ENCODE measurements around the gene ATG16L2. TPM values are rescaled to one million over a fixed set of nuclear protein-coding genes. Genes with fewer than 3 reads are reported as not detected.

ATG16L2 gene
- total RNA-seq, 1 experiment from 2014 or later: 22.2 TPM

DNA sequence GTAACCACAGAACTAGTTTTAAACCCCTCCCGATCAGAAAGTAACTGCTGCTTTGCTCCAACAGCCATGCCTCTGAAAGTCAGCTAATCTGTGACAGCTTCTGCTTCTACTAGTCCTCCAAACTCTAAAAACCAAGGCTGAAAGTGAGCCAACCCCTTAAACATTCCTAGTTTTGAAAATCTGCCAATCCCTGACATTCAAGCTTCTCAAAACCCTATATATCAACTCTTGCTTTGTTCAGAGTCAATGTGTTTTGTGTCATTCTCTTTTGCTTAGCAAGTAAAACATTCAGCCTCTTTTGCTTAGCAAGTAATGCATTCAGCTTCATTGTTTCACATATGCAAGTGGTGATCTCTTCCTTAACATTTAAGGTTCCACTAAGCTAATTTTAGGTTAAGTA is 56.9 kb downstream of the ATG16L2 start:
- Mint-ChIP-seq H3K36me3 (no peaks in the 10 kb centered on the region), H3K4me1 (no peaks in the 10 kb centered on the region; the same call in 1 of the 2 replicates), H3K27ac (no peak overlapping the region), H3K4me3 (no peak overlapping the region), H3K27me3 (ENCODE audit: low read depth) (no peaks in the 10 kb centered on the region), H3K9me3 (peaks cover 5% of the 10 kb centered on the region; the same call in 1 of the 2 replicates)
- ATAC-seq: no peak
- ChIA-PET POLR2A (interaction anchor here (0.7 kb wide), 2 partner anchors 101 to 478 kb away, joined by 4 to 6 read pairs; no protein-coding TSS in a partner anchor), CTCF (interaction anchor here (0.7 to 1.8 kb wide), 3 partner anchors 9 to 271 kb away, joined by 3 to 6 read pairs (median 3); partner anchors contain the start of gene FCHSD2)
- DNase-seq (ENCODE audit: low spot score): no peak
- TF ChIP-seq, protein P1, sequence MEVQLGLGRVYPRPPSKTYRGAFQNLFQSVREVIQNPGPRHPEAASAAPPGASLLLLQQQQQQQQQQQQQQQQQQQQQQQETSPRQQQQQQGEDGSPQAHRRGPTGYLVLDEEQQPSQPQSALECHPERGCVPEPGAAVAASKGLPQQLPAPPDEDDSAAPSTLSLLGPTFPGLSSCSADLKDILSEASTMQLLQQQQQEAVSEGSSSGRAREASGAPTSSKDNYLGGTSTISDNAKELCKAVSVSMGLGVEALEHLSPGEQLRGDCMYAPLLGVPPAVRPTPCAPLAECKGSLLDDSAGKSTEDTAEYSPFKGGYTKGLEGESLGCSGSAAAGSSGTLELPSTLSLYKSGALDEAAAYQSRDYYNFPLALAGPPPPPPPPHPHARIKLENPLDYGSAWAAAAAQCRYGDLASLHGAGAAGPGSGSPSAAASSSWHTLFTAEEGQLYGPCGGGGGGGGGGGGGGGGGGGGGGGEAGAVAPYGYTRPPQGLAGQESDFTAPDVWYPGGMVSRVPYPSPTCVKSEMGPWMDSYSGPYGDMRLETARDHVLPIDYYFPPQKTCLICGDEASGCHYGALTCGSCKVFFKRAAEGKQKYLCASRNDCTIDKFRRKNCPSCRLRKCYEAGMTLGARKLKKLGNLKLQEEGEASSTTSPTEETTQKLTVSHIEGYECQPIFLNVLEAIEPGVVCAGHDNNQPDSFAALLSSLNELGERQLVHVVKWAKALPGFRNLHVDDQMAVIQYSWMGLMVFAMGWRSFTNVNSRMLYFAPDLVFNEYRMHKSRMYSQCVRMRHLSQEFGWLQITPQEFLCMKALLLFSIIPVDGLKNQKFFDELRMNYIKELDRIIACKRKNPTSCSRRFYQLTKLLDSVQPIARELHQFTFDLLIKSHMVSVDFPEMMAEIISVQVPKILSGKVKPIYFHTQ (CRISPR knock-in tag; IDR thresholded peaks at IDR 0.05): no peak
- TF ChIP-seq PRRX2 (CRISPR knock-in tag; IDR thresholded peaks at IDR 0.05) (no peak), ZNF671 (CRISPR knock-in tag; IDR thresholded peaks at IDR 0.05) (no peak), IRF2 (CRISPR knock-in tag; IDR thresholded peaks at IDR 0.05; ENCODE audit: borderline replicate concordance, low read depth) (no peak), MYBL2 (CRISPR knock-in tag; IDR thresholded peaks at IDR 0.05) (no peak), ATF1 (CRISPR knock-in tag; IDR thresholded peaks at IDR 0.05) (no peak), TEAD4 (CRISPR knock-in tag; IDR thresholded peaks at IDR 0.05) (no peak), HMGA2 (CRISPR knock-in tag; IDR thresholded peaks at IDR 0.05) (no peak)
- TF ChIP-seq, protein P2, sequence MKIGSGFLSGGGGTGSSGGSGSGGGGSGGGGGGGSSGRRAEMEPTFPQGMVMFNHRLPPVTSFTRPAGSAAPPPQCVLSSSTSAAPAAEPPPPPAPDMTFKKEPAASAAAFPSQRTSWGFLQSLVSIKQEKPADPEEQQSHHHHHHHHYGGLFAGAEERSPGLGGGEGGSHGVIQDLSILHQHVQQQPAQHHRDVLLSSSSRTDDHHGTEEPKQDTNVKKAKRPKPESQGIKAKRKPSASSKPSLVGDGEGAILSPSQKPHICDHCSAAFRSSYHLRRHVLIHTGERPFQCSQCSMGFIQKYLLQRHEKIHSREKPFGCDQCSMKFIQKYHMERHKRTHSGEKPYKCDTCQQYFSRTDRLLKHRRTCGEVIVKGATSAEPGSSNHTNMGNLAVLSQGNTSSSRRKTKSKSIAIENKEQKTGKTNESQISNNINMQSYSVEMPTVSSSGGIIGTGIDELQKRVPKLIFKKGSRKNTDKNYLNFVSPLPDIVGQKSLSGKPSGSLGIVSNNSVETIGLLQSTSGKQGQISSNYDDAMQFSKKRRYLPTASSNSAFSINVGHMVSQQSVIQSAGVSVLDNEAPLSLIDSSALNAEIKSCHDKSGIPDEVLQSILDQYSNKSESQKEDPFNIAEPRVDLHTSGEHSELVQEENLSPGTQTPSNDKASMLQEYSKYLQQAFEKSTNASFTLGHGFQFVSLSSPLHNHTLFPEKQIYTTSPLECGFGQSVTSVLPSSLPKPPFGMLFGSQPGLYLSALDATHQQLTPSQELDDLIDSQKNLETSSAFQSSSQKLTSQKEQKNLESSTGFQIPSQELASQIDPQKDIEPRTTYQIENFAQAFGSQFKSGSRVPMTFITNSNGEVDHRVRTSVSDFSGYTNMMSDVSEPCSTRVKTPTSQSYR (CRISPR knock-in tag; IDR thresholded peaks at IDR 0.05): no peak
- TF ChIP-seq, protein P3, sequence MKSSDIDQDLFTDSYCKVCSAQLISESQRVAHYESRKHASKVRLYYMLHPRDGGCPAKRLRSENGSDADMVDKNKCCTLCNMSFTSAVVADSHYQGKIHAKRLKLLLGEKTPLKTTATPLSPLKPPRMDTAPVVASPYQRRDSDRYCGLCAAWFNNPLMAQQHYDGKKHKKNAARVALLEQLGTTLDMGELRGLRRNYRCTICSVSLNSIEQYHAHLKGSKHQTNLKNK (CRISPR knock-in tag; IDR thresholded peaks at IDR 0.05): no peak
- TF ChIP-seq, protein P4, sequence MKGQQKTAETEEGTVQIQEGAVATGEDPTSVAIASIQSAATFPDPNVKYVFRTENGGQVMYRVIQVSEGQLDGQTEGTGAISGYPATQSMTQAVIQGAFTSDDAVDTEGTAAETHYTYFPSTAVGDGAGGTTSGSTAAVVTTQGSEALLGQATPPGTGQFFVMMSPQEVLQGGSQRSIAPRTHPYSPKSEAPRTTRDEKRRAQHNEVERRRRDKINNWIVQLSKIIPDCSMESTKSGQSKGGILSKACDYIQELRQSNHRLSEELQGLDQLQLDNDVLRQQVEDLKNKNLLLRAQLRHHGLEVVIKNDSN (CRISPR knock-in tag; IDR thresholded peaks at IDR 0.05): no peak
- TF ChIP-seq, protein P5, sequence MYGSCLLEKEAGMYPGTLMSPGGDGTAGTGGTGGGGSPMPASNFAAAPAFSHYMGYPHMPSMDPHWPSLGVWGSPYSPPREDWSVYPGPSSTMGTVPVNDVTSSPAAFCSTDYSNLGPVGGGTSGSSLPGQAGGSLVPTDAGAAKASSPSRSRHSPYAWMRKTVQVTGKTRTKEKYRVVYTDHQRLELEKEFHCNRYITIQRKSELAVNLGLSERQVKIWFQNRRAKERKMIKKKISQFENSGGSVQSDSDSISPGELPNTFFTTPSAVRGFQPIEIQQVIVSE (CRISPR knock-in tag; IDR thresholded peaks at IDR 0.05; ENCODE audit: borderline replicate concordance): no peak

DNA sequence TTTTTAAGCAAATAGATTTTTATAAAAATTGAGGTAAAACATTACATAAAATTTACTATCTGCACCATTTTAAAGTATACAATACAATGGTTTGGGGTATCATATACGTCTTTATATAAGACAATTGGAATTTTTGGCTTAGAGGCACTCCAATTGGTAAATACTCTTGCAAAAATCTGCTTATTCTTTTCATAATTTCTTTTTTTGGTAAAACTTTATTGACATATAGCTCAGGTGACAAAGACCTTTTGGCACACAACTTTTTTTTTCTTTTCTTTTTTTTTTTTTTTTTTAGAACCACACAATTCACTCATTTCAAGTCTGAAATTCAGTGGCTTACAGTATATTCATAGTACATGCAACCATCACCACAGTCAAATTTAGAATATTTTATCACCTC is 57.8 kb downstream of the ATG16L2 start:
- DNase-seq (ENCODE audit: low spot score) (no peak), ATAC-seq (no peak)
- no peak overlapping the region for H3K4me3 Mint-ChIP-seq
- CTCF ChIA-PET: interaction anchor here (1.0 to 1.8 kb wide), 2 partner anchors 10 to 270 kb away, joined by 3 to 6 read pairs; partner anchors contain the start of gene FCHSD2
- no peaks in the 10 kb centered on the region for H3K27me3 Mint-ChIP-seq (ENCODE audit: low read depth)
- no peak overlapping the region for H3K27ac Mint-ChIP-seq
- POLR2A ChIA-PET: interaction anchor here (0.6 kb wide), 1 partner anchor 250 kb away, joined by 4 read pairs; no protein-coding TSS in a partner anchor
- peaks cover 5% of the 10 kb centered on the region; the same call in 1 of the 2 replicates for H3K9me3 Mint-ChIP-seq
- H3K4me1 Mint-ChIP-seq: no peaks in the 10 kb centered on the region; the same call in 1 of the 2 replicates
- H3K36me3 Mint-ChIP-seq: no peaks in the 10 kb centered on the region
- TF ChIP-seq TP53 (CRISPR knock-in tag; IDR thresholded peaks at IDR 0.05): no peak
- TF ChIP-seq, protein P4 (CRISPR knock-in tag; IDR thresholded peaks at IDR 0.05): no peak
- TF ChIP-seq FOXJ3 (CRISPR knock-in tag; IDR thresholded peaks at IDR 0.05; ENCODE audit: borderline replicate concordance): no peak
- no peak for TF ChIP-seq OVOL2 (CRISPR knock-in tag; IDR thresholded peaks at IDR 0.05; ENCODE audit: borderline replicate concordance)
- no peak for TF ChIP-seq SMAD4 (CRISPR knock-in tag; IDR thresholded peaks at IDR 0.05)
- no peak for TF ChIP-seq GABPB1 (CRISPR knock-in tag; IDR thresholded peaks at IDR 0.05)
- no peak for TF ChIP-seq FOXK1 (CRISPR knock-in tag; IDR thresholded peaks at IDR 0.05)
- TF ChIP-seq, protein P6, sequence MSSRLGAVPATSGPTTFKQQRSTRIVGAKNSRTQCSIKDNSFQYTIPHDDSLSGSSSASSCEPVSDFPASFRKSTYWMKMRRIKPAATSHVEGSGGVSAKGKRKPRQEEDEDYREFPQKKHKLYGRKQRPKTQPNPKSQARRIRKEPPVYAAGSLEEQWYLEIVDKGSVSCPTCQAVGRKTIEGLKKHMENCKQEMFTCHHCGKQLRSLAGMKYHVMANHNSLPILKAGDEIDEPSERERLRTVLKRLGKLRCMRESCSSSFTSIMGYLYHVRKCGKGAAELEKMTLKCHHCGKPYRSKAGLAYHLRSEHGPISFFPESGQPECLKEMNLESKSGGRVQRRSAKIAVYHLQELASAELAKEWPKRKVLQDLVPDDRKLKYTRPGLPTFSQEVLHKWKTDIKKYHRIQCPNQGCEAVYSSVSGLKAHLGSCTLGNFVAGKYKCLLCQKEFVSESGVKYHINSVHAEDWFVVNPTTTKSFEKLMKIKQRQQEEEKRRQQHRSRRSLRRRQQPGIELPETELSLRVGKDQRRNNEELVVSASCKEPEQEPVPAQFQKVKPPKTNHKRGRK (CRISPR knock-in tag; IDR thresholded peaks at IDR 0.05; ENCODE audit: borderline replicate concordance): no peak
- TF ChIP-seq GTF2I (CRISPR knock-in tag; conservative IDR thresholded peaks at IDR 0.05): no peak
- TF ChIP-seq, protein P7, sequence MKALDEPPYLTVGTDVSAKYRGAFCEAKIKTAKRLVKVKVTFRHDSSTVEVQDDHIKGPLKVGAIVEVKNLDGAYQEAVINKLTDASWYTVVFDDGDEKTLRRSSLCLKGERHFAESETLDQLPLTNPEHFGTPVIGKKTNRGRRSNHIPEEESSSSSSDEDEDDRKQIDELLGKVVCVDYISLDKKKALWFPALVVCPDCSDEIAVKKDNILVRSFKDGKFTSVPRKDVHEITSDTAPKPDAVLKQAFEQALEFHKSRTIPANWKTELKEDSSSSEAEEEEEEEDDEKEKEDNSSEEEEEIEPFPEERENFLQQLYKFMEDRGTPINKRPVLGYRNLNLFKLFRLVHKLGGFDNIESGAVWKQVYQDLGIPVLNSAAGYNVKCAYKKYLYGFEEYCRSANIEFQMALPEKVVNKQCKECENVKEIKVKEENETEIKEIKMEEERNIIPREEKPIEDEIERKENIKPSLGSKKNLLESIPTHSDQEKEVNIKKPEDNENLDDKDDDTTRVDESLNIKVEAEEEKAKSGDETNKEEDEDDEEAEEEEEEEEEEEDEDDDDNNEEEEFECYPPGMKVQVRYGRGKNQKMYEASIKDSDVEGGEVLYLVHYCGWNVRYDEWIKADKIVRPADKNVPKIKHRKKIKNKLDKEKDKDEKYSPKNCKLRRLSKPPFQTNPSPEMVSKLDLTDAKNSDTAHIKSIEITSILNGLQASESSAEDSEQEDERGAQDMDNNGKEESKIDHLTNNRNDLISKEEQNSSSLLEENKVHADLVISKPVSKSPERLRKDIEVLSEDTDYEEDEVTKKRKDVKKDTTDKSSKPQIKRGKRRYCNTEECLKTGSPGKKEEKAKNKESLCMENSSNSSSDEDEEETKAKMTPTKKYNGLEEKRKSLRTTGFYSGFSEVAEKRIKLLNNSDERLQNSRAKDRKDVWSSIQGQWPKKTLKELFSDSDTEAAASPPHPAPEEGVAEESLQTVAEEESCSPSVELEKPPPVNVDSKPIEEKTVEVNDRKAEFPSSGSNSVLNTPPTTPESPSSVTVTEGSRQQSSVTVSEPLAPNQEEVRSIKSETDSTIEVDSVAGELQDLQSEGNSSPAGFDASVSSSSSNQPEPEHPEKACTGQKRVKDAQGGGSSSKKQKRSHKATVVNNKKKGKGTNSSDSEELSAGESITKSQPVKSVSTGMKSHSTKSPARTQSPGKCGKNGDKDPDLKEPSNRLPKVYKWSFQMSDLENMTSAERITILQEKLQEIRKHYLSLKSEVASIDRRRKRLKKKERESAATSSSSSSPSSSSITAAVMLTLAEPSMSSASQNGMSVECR (CRISPR knock-in tag; IDR thresholded peaks at IDR 0.05; ENCODE audit: borderline replicate concordance): no peak
- TF ChIP-seq IRF2 (CRISPR knock-in tag; IDR thresholded peaks at IDR 0.05; ENCODE audit: borderline replicate concordance, low read depth): no peak
